ENCODE data around the gene FOXL2. TPM values are rescaled to one million over a fixed set of nuclear protein-coding genes. Genes with fewer than 3 reads are reported as not detected.

FOXL2 gene
- total RNA-seq (not detected), polyA plus RNA-seq (not detected)
- long read RNA-seq, donor 1: 0 reads
- long read RNA-seq, donor 2: 0 reads
- long read RNA-seq, donor 3: 0 reads

DNA sequence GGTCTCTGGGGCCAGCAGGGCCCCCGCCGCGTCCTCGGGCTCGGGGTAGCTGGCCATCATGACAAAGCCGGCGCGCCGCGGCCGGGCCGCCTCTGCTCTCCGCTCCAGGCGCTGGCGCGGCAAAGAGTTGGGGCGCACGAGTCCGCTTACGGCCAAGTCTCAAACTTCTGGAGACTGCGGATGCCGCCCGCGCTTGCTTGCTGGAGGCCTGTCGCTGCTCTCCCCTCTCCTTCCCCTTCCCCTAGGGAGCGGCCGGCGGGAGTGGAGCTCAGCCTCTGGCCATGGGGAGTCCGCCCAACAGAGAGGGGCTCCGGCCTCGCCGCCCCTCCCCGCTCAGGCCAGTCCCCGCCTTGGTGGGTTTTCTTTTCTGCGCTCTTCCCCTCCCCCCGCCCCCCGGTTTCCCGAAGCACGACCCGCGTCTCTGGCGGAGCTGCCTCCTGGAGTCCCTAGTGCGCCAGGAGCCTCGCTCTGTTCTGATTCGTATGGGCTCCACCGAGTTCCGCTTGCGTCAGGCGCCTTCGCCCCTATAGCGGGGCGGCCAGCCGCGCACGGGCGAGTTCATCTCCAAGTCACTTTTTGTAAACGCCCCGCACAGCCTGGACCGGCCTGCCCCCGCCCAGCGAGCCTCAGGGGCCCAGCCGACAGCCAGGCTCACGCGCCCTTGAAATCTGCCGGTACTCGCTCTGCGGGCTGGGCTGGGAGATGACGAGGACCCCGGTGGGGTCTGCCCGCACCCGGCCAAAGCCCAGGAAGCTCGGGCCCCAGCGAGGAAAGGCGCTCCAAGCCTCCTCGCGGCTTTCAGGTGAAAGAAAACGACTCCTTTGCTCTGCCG lies at the start of gene FOXL2, which contains the start of gene FOXL2NB:
TSS of gene FOXL2 (minus strand) at position 475 of the 832 bp plus-strand sequence. CDS start at position 60, 415 bp downstream.
TSS of gene FOXL2NB (plus strand) at position 555 of the 832 bp plus-strand sequence. CDS start at position 703, 148 bp downstream.
- H3K9me3 ChIP-seq: no peaks in the 10 kb centered on the region
- intact Hi-C loops (cut with DNase I): no loop called here
- peak within 1 kb of the TSS; percentile 21 to 59 (median 48) for H3K4me3 ChIP-seq
- 1 to 2% (median 1%) methylated on average over 25 to 78 of the region's 78 CpGs for WGBS, 4 donors
- peaks cover 70 to 99% (median 97%) of the 10 kb centered on the region in 9 donors for H3K27me3 ChIP-seq
- peaks cover 11 to 51% (median 35%) of the 10 kb centered on the region in 12 donors for H3K4me1 ChIP-seq
- H3K36me3 ChIP-seq: no peaks in the 10 kb centered on the region
- TF ChIP-seq, protein P1, sequence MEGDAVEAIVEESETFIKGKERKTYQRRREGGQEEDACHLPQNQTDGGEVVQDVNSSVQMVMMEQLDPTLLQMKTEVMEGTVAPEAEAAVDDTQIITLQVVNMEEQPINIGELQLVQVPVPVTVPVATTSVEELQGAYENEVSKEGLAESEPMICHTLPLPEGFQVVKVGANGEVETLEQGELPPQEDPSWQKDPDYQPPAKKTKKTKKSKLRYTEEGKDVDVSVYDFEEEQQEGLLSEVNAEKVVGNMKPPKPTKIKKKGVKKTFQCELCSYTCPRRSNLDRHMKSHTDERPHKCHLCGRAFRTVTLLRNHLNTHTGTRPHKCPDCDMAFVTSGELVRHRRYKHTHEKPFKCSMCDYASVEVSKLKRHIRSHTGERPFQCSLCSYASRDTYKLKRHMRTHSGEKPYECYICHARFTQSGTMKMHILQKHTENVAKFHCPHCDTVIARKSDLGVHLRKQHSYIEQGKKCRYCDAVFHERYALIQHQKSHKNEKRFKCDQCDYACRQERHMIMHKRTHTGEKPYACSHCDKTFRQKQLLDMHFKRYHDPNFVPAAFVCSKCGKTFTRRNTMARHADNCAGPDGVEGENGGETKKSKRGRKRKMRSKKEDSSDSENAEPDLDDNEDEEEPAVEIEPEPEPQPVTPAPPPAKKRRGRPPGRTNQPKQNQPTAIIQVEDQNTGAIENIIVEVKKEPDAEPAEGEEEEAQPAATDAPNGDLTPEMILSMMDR (IDR thresholded peaks at IDR 0.05): no peak
- no peak for TF ChIP-seq POLR2A (IDR thresholded peaks at IDR 0.05)
- no peak within 1 kb of the TSS for H3K27ac ChIP-seq
- ATAC-seq: peak in 3 of 4 donors; percentile 25 to 38 (median 37)
- DNase-seq: peak in 1 of 5 donors; percentile 63

DNA sequence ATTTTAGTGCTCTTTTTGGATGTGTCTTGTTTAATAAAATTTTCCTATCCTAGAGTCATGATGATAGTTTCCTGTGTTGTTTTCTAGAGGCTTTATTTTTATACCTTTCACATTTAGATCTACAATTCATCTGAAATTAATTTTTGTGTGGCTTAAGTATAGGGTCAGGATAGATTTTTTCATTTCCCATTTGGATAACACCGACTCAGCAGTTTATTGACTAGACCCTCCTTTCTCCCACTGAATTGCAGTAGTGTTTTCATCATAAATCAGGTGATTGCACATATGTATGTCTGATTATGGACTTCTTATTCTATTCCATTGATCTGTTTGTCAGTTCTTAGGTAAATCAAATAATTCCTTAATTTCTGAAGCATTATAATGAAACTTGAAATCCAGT lies 48.8 kb upstream of the FOXL2 start:
- no peaks in the 10 kb centered on the region for H3K36me3 ChIP-seq
- peaks cover 0 to 20% (median 0%) of the 10 kb centered on the region in 9 donors for H3K27me3 ChIP-seq
- H3K4me1 ChIP-seq: no peaks in the 10 kb centered on the region
- no peak overlapping the region for H3K27ac ChIP-seq
- DNase-seq: no peak
- intact Hi-C loops (cut with DNase I): no loop called here
- WGBS, 4 donors: 68 to 83% (median 80%) methylated on average over 1 of the region's 1 CpG
- TF ChIP-seq, protein P1 (IDR thresholded peaks at IDR 0.05): no peak
- no peak for TF ChIP-seq POLR2A (IDR thresholded peaks at IDR 0.05)
- no peak for ATAC-seq
- H3K9me3 ChIP-seq: peaks cover 0 to 13% (median 0%) of the 10 kb centered on the region in 12 donors
- H3K4me3 ChIP-seq: no peak overlapping the region

DNA sequence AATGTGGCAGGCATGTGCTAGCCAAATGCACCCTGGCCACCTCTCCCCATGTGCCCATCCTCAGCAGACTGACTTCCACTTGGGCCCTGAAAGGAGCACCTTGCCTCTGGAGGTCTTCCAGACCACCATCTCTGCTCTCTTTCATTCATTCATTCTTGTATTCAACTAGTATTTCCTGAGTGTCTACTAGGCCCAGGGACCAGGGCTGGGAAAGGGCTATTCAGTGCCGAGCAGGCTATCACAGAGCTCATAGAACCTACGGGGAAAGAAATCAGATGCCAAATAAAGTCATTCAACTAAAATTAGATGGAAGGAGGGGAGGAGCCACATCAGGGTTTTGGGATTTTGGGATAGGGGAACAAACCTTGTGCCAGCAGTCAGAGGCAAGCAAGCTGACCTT lies 40.2 kb upstream of the FOXL2 start:
- WGBS, 4 donors: 78 to 89% (median 80%) methylated on average over 2 of the region's 2 CpGs
- no peak for TF ChIP-seq POLR2A (IDR thresholded peaks at IDR 0.05)
- TF ChIP-seq, protein P1 (IDR thresholded peaks at IDR 0.05): no peak
- Histone ChIP-seq H3K4me3 (no peak overlapping the region), H3K27ac (no peak overlapping the region), H3K9me3 (no peaks in the 10 kb centered on the region), H3K4me1 (no peaks in the 10 kb centered on the region), H3K36me3 (no peaks in the 10 kb centered on the region), H3K27me3 (peaks cover 0 to 5% (median 0%) of the 10 kb centered on the region in 9 donors)
- no peak for DNase-seq
- ATAC-seq: no peak
- intact Hi-C loops (cut with DNase I): no loop called here

DNA sequence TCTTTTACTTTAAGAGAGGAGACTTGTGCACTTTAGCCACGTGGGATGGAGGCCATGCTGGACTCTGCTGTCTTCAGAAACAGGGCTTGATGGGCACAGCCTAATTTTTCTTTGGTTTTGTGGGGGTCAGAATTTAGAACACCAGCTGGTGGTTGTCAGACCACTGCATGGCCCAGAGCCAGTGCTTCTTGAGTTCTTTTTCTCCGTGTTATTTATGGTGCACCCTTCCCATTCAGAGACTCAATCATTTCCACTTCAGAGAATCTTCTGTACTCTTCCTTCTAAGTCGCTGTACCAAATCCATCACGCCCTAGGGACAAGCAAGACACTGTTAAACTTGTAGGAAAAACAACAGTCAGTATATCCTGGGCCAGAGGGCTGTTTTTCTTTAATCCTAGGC lies 39.0 kb upstream of the FOXL2 start:
- Histone ChIP-seq H3K36me3 (no peaks in the 10 kb centered on the region), H3K27ac (no peak overlapping the region), H3K9me3 (no peaks in the 10 kb centered on the region), H3K27me3 (peaks cover 0 to 5% (median 0%) of the 10 kb centered on the region in 9 donors), H3K4me3 (no peak overlapping the region), H3K4me1 (no peaks in the 10 kb centered on the region)
- intact Hi-C loops (cut with DNase I): no loop called here
- TF ChIP-seq POLR2A (IDR thresholded peaks at IDR 0.05): no peak
- TF ChIP-seq, protein P1 (IDR thresholded peaks at IDR 0.05): no peak
- ATAC-seq (no peak), DNase-seq (no peak)
- 41 to 63% (median 54%) methylated on average over 4 of the region's 4 CpGs for WGBS, 4 donors

Data from heart left ventricle (tissue), 16 donors.